ENCODE data around the gene RBFOX1.
"Not testable (repeated sequence)": the region's sequence is repeated elsewhere in the genome, so short reads cannot be mapped to it uniquely, and the experiment has no call there.

RBFOX1 gene

DNA sequence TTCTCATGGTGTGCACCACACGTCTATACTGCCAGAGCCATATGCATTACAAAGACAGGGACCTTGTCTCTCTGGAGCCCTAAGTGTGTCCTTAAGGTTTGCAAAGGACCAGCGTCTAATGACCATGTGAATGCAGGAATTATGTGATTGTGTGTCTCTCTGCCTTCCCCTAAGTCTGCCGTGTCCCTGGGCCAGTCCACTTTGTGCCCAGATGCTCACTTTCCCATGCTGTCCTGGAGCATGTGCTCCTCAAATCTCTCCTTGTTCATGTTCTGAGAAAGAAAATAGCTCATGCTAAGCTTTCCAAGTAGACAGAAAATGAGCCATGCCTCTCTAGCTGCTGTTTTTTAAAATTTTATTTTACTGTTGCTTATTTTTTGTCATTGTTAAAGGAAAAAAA lies 125.5 kb downstream of the RBFOX1 start:
- DNase-seq = no peak

DNA sequence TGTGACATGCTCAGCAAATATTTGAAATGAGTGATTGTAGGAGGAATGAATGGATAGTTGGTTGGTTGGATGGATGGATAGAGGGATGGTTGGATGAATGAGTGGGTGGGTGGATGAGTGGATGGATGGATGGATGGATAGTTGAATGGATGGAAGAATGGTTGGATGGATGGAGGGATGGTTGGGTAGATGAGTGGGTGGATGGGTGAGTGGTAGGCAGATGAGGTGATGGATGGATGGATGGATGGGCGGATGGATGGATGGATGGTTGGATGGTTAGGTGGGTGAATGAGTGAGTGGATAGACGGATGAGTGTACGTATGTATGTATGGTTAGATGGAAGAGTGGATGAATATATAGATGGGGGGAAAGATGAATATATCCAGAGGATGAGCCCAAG lies 137.7 kb downstream of the RBFOX1 start:
- no peak for DNase-seq

DNA sequence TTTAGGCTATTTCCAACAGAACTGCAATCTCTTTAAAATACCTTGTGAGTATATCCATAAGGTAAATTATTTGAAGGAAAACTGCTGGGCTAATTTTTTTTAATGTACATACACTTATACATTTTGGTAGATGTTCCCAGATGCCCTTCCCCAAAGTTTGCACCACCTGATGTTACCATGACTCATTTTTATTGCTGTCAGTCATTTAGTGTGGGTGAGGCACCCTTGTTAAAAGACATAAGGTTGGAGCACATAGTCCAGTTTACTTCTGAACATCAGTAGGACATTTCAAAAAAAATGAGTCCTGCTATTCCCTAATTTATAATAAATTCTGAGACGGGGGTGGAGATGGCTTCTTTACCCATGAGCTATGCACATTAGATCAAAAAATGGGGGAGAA lies 138.6 kb downstream of the RBFOX1 start:
- no peak for DNase-seq

DNA sequence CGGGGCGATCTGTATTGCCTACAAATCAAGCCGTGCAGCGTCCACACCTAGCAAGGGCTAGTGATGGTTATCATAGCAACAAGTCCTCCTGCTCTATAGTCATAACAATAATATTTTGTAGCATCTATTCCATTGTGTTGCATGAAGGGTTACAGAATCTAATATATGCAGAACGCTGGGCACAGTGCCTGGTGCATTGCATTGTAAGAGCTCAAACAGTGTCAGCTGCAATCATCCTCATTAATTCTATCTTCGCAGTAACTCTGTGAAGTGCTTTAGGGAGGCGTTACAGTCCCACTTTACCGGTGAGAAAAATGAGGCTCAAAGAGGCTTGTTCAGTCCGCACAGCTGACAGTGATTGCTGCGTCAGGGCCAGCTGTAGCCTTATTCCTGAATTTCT lies 149.4 kb downstream of the RBFOX1 start:
- peak in 8 of 58 donors; percentile 1 to 27 (median 15) for DNase-seq

DNA sequence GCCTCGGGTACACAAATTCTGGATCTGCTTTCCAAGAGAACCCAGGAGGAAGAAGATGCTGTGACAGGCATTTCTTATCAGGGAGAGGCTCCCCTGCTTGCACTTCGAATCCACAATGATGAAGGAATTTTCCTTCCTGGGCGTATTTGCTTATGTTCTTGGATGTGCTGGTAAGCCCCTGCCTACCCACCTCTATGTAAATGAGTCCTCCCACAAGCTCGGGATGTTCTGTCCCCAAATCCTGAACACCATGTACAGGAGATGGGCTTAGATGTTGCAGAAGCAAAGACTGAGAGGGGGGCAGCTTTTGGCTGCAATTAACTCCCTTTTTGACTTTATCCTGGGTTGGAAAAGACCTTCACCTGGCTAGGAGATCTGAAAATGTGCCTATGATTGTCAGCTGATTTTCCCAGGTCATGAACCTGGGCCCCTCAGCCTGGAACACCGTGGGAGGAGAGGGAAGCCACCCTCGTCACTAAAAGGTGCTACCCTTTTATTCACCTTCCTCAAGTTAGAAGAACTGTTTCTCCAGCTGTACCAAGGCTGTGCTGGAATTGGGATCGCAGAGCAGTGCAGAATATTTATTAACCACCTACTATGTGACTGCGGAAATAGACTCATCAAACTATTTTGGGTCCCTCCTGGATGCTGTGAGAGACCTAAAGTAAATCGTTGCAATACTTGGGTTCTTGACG lies 150.1 kb downstream of the RBFOX1 start:
- peak in 6 of 58 donors; percentile 2 to 33 (median 14) for DNase-seq

DNA sequence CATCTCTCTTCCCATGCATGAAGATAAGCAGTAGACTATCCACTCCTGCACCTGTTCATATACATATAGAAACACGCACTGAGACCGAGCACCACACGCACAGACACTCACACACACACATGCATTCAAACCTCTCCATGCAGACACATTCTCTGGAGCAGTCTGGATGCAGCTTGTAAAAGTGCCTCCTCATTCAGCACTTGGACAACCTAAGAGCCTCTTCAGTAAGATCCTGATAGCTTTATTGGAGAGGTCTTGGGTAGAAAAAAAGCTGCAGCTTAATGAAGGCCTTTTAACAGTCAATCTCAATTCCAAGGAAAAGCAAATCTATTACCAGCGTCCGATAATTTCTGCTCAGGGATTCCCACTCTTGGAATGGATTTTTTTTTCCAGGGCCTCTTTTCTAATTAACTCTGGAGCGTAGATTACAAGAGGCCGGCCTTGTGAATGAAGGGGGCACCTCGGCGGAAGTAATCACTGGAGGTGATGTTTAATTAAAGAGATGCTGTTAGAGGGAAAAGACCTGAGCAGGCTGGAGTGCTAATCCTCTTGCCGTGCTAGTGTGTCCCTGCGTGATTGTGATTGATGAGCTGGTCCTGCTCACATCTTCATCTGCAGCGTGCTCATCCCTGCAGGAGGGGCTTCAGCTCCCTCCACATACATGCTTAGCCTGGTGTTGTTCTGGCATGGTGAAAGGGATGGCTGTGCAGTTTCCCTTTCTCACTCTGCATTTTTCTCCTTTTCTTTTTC lies 155.1 kb downstream of the RBFOX1 start:
- DNase-seq = no peak

DNA sequence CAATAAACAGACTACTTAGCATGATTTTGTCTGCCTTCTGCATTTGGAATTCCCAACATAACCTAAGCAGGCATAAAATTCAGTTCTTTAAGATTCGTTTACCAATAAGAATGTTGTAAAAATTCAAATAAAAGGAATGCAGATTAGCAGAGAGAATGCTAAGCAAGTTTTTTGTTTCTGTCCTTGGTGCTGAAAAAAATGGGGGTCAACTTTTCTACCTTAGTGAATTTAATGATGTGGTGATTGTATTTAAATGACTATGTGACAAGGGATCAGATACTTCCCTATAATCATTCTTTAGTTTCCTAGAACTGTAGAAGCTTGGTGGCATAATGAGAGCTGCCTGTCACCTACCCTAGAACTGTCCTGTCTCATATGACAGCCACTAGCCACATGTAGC lies 159.5 kb downstream of the RBFOX1 start:
- no peak for DNase-seq

DNA sequence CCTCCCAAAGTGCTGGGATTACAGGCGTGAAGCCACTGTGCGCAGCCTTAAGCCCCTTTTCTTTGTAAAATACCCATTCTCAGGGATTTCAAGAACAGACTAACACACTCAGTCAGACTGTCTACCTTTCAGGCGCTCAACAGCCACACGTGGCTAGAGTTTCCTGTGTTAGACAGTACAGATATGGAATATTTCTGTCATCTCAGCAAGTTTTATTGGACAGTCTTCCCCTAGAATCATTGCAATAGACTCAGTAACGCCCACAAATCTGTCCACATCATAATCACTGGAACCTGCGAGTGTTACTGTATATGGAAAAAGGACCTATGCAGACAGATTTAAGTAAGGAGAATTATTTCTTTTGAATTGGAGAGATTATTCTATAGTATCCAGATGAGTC lies 160.5 kb downstream of the RBFOX1 start:
- DNase-seq = no peak

DNA sequence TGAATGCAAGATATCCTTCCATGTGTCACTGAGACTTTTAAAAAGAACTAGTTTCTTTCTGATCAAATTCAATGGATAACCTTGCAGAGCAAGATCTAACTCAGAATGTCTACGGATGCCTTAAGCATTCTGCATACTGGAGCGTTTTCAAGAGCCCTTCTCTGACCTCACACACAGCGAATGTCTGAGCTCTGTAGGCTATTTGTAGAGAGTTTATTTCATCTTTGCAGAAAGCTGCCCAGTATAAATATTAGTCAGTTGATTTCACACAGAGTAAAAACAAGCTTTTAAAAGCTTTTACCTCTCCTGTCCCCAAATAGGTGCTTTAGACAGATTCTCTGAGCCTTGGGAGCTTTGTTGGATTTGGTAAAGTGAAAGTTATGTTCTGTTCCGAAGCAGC lies 165.0 kb downstream of the RBFOX1 start:
- DNase-seq = no peak

DNA sequence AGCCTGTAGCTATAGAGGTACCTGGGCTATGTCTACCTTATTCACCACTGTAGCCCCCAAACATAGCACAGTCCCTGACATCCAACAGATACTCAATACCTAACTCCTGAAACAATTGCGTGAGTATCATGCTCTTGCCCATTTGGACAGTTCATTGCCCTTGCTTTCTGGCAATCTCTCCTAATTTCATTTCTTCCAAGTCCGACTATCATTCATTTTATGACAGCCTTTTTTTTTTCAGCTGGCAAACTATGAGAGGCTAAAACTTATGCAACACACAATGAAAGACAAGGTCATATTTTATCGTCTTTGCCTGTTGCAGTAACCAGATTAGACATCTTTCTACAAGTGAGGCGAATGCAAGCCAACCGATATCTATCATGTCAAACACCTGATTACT lies 169.2 kb downstream of the RBFOX1 start:
- no peak for DNase-seq

DNA sequence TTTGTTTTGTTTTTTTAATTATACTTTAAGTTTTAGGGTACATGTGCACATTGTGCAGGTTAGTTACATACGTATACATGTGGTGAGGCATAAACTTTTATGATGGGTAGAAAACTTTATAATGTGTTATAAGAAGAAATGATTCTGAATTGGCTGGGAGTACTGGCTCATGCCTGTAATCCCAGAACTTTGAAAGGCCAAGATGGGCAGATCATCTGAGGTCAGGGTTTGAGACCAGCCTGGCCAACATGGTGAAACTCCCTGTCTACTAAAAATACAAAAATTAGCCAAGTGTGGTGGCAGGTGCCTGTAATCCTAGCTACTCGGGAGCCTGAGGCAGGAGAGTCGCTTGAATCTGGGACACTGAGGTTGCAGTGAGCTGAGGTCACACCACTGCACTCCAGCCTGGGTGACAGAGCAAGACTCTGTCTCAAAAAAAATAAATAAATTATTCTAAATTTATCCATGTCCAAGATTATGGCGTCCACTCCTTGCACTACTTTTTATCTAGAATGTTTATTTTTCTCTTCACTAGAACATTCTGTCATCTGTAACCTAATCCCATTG lies 170.0 kb downstream of the RBFOX1 start:
- not testable (repeated sequence) for DNase-seq

DNA sequence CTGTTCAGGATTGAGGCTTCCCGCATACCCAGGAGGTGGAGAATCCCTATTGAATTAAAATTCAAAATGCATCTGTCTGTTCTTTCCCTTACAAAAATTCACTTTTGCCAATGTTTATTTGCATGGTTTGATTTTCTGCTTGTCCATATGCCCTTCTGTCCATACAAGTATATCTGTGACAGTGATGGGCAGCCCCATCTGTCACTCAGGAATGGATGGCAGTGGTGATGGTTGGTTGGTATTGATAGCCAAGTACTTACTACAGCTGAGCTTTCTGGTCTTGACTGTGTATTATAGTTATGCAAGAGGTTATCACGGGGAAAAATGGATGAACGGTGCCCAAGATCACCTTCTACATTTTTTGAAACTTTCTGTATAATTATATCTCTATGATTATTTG lies 171.0 kb downstream of the RBFOX1 start:
- no peak for DNase-seq

DNA sequence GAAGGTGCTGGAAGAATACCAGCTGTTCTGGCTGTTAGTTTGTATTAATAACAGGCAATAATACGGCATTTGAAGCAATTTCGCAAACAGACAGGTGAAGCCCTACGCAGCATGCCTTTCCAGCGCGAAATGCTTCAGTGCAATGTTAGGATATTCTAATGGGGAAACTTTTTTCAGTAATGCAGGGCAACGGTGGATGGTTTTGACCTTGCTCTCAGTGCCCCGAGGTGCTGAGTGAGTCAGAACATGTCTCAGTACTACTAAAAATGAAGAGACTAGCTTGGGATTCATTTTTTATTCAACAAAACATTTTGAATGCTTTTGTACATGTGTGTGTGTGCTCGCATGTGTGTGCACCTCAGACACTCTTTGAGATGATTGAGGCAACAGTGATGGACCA lies 172.2 kb downstream of the RBFOX1 start:
- DNase-seq = no peak

DNA sequence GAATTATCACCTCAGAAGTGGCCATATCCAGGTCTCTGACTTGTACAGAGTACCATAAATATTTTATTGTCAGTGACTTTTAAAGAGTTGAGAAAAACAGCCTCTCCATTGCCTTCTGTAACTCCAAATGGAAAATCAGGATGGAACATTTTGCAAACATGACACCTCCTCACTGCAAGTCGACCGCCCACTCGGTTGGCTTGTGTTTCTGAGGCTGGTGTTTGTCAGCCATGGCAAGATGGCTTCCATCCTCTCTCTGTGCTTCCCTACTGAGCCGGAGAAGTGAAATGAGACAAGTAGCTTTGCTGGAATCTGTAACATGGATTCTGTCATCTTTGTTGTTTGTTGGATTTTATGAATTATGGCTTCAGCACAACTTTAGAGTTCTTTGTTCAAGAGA lies 172.8 kb downstream of the RBFOX1 start:
- DNase-seq = peak in 11 of 58 donors; percentile 4 to 70 (median 13)

DNA sequence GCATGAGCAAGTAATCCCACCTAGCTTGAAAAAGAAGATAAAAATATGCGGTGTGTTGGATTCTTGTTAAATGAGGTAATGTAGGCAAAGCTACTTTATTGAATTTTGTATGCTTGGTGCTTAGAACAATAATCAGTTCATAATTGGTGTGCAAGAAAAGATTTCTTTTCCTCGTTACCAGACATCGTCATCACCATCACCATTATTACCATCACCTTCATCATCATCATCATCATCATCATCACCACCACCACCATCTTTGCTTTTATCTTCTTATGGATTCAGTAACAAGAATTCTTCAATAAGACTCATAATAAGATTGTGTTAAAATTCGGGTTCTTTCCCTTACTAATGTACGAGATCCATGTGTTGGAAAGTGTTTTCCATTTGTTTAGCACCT lies 173.7 kb downstream of the RBFOX1 start:
- no peak for DNase-seq

DNA sequence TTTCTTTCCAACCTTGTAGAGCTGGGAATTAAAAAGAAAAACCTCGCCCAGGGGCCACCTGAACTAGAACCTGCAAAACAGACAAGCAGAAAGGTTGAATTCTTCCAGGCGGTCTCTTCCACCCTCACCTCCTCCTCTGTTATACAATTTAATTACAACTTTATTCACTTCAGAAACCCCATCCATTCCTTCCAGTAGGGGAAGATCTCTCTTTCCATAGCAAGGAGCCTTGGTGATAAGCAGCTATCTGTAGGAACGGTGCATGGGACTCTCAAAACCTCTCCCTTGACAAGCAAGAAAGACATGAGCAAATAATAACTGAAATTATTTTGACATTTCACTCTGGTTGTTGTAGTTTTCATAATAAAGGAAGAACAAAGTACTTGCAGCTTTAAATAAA lies 176.0 kb downstream of the RBFOX1 start:
- DNase-seq = no peak

DNA sequence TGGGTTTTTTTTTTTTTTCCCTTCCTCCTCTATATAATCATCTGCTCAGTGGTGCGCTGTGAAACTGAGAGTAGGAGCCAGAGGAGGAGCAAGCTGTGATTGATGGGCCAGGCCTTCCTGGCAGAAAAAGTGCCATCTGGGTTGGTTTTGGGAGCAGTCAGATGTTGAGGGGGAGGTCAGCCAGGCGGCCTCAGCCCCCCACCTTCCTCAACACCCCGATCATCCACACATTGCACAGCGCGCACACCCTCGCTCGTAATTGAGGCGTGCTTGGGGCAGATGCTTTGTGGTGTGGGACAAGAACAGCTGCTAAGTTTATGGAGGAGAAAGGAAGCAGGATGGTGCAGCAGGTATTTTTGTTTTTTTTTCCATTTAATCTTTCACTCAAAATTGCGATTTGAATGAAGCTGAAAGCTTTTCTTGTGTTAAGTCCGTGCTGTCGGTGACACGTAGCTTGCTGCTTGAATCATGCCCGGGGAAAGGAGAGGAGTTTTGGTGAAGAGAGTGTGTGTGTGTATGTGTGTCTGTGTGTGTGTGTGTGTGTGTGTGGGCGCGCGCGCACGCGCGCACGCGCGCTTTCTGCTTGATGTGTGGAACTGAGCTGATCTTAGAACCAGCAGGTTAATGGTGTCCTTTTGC lies 177.4 kb downstream of the RBFOX1 start:
- DNase-seq = peak in 9 of 58 donors; percentile 4 to 39 (median 7)

DNA sequence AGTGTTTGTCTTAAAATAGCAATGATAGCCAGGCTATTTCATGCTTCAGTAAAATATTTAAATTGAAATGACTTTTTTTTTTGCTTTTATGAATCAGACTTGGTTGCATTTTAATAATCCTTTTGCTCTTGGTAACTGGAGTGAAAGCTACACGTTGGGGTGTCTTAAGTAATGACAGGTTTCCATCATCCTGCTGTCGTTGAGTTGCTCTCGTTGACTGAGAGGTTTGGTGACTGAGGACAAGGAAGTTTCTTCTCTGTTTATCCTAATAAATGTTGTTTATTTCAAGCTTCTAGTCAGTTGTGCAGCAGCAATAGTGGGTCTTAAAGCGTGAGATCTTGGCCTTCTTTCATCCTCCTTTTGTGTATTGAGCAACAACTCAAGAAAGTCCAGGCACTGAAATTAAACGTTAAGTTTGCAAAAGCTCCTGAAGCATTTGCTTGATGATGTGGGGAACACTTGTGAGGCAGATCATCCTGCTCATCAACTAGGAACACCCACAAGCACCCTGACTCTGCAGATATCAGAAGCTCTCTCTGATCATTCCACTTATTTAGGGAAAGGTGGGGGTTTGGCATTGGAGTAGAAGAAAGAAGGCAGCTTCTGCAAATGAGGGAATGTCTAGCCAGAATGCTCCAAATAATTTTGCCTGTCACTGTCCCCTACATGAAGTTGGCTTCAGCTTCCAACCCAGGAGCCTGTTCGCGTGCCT lies 179.1 kb downstream of the RBFOX1 start:
- DNase-seq = no peak

DNA sequence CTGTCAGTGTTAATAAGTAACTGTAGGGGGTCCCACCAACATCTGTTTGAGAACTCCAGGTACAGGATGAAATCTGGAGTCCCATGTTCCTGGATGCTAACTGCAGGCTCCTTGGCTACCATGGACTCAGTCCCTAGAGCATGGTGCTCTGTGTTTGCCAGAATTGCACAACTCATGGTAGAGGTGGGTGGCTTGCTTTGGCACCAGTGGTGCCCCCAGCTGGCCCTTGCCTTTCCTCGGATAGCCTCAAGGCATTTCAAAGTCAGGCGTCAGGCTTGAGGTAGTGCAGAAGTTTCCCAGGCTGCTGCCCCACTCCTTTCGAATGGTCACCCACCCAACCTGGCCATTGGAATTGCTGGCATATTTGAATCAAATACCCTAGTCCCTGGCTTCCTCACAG lies 179.9 kb downstream of the RBFOX1 start:
- no peak for DNase-seq

DNA sequence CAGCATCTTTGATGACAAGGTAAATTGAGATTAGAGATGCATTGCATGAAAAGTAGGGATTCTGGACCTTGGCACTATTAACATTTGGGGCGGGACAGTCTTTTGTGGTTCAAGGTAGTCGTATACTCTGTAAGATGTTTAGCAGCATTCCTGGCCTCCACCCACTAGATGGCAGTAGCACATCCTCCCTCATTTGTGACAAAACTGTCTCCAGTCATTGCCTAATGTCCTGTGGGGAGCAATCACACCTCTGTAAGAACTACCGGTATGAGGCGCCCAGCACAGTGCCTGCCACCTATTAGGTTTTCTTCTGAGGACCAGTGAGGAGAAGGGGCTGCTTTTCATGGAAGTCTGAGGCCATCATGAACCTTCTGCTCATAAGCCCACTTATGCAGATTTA lies 180.8 kb downstream of the RBFOX1 start:
- DNase-seq = no peak

DNA sequence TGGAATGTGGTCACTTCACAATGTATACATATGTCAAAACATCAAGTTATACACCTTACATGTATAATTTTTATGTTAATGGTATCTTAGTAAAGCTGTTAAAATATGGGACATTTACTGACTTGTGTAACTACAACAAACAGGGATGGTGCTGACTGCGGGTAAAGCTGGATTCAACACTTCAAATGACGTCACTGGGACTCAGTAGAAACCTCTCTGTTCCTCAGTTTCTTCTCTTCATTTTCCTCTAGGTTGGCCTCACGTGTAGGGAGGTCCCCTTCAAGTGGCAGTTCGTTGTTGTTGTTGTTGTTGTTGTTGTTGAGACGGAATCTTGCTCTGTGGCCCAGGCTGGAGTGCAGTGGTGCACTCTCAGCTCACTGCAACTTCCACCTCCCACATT lies 182.9 kb downstream of the RBFOX1 start:
- DNase-seq = no peak

DNA sequence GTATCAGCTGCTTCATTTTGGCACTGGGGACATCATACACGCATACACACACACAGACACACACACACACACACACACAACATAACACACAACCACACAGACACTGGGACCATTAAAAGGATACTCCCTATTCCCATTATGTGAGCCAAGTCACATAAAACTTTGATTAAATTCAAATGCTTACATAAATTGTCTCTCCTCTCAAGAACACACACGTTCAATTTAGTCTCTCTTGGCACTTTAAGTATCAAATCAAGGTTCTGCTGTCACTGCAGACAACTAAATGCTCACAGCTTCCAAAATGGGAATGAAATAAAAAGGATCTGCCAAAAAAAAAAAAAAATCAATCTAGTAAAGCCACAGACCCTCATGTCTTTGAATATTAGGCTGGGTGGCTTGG lies 184.9 kb downstream of the RBFOX1 start:
- no peak for DNase-seq
